GM21737 (cell line): Measurements from ENCODE around the gene MSL2.
"Not testable (repeated sequence)": the region's sequence is repeated elsewhere in the genome, so short reads cannot be mapped to it uniquely, and the experiment has no call there.

Experiments
- ATAC-seq: cut with Tn5 transposase; IDR thresholded peaks from one replicate; pipeline ENCODE4 v1.9.1; 2021; ENCODE audit warnings: mild to moderate bottlenecking, moderate library complexity; ENCODE audit not compliant: unreplicated experiment

Gene MSL2

GRCh38 chr3:136196064-136196400, at the start of gene MSL2:
TSS of gene MSL2 (minus strand) at chr3:136196335. CDS start at chr3:136195113, 1,222 bp downstream.
- ATAC-seq, result peak; percentile 29

DNA sequence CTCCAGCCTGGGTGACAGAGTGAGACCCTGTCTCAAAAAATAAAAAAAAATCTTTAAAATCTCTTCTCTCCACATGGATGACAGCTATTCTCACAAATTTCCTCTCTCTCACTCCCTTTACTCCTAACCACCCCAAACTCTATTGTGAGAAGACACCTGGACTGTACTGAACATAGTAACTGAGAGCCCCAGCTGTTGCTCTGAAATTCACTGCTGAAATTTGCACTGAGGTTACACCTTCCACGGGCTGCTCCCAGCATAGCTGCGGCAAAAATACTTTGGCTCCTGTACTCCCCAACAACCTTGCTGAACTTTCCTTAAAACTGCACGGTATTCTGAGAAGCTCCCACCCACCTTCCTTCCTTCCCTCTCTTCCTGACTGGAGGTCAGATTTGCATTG, 49.6 kb upstream of the MSL2 start:
- ATAC-seq, result no peak

DNA sequence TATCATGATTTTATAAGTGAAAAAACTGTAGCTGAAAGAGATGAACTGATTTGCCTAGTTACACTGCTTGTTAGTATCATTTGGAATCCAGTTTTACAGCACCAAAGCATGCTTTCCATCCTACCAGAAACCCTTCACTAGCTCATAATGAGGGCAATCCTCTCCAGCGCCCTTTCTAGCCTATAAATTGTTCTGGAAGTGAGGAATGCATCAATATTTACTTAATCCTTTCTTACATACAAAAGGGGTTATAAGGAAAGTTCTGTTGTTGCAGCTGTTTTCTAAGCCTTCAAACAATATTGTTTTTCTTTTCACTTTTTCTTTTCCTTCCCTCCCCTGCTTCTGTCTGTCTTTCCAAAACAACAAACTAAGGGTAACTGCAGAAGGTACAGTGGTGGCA, 43.0 kb upstream of the MSL2 start:
- no peak for ATAC-seq

DNA sequence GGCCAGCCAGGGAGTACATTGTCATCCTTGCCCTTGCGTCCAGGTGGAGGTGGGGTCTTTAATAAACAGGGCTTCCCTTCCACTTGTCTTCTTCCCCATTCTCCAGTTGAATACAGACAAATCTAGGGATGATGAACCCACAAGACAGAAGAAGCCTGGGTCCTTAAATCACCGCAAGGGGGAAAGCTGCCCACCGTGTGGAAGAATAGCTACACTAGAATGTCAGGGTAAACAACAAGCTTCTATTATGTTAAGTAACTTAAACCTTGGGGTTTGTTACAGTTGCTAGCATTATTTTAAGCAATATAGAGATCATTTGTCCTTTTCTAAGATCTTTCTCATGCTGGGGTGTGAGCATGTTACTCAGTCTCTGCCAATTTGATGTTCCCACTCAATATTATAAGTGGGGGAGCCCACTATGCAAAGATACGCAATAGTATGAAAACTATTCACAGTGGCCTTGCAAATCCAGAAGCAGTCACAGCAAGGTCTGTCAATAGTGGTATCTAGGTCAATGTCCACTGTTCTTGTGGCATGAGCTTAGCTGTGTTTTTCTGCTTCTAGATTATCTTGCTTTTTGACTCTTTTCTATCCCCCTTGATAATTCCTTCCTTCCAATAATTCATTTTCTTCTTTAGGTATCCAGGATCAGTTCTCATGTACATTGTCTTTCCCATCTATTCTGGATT, 42.0 kb upstream of the MSL2 start:
- no peak for ATAC-seq

DNA sequence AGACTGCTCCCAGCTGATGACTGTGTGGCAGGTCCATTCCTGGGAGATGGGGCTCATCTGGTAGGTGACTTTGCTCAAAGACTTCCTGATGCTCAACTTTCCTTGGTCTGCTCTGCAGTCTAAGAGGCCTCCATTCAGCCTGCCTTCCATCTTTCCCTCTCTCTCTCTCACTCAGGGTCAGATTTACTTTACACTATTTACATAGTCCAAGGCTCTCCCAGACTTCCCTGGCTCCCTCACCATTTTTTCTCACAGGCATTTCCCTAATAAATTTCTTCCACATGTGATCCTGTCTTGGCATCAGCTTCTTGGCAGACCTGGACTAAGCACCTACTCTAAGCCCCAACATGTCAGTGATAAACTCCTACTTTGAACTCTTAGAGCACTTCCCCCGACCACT, 41.0 kb upstream of the MSL2 start:
- ATAC-seq, result no peak

DNA sequence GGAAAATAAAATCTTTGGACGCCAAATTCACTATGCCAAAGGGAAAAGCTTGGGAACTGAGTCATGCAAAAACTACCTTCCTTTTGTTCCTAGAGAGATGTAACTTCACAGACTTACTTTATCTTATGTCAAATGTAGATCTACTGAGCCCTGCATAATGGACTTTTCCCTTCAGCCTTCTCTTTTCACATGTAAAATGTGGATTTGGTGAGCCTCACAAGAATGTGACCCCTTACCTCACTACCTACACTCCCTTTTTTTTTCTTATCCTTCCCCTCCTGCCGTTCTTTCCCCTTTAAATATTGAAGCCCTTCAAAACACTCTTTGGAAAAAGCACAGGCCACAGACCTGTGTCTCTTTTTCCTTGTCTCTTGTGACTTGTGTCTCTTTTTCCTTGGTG, 40.0 kb upstream of the MSL2 start:
- ATAC-seq, result no peak

GRCh38 chr3:136235545-136235944, 39.4 kb upstream of the MSL2 start:
- ATAC-seq, result no peak

- ATAC-seq, result no peak
Measured at GRCh38 chr3:136232413-136232812, 36.3 kb upstream of the MSL2 start.

- not testable (repeated sequence) for ATAC-seq
Measured at GRCh38 chr3:136222746-136223145, 26.6 kb upstream of the MSL2 start.

DNA sequence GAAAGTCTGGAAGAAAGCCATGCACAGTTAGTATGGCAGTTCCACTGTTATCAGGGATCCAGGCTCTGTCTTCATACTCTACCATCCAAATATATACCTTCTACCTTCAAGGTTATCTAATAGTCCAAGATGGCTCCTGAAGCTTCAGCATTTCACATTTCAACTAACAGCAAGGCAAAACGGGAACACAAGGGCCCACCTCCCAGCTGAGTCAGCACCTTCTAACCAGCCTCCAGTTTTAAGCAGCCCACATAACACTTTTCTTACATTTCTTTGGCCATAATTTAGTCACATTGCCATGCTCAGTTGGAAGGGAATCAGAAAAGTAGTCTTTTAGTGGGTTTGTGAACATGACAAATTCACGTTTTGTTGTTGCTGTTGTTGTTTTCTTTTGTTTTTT, 15.4 kb upstream of the MSL2 start:
- no peak for ATAC-seq

DNA sequence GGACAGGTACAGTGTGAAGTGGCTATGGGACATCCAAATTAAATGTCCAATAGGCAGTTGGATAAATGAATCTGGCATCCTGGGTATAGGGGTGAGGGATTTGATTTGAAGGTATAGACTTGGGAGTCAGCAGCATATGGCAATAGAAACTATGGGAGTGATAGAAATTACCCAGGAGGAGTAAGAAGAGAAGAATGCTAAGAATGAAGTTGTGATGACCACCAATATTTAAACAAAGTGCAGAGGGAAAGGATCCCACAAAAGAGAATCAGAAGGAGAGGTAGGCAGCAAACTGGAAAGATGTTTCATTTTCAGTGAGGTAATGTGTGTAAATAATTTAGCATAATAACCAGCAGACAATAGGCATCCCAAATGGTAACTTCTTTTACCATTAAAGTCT, 13.8 kb upstream of the MSL2 start:
- ATAC-seq, result no peak

- ATAC-seq, result no peak
Measured at GRCh38 chr3:136207489-136208115, 11.5 kb upstream of the MSL2 start.

- ATAC-seq, result not testable (repeated sequence)
Measured at GRCh38 chr3:136199219-136199618, 3.1 kb upstream of the MSL2 start.

DNA sequence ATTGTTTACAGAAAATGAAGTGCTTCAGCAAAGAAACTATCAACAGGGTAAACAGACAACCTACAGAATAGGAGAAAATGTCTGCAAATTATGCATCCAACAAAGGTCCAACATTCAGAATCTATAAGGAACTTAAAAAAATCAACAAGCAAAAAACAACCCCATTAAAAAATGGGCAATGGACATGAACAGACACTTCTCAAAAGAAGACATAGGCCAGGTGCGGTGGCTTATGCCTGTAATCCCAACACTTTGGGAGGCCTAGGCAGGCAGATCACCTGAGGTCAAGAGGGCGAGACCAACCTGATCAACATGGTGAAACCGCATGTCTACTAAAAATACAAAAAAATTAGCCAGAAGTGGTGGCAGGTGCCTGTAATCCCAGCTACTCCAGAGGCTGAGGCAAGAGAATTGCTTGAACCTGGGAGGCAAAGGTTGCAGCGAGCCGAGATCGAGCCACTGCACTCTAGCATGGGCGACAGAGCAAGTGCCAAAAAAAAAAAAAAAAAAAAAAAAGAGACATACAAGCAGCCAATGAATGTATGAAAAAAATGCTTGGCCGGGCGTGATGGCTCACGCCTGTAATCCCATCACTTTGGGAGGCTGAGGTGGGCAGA, 2.4 kb upstream of the MSL2 start:
- not testable (repeated sequence) for ATAC-seq

- ATAC-seq, result no peak
Measured at GRCh38 chr3:136197159-136197793, 1.1 kb upstream of the MSL2 start.

DNA sequence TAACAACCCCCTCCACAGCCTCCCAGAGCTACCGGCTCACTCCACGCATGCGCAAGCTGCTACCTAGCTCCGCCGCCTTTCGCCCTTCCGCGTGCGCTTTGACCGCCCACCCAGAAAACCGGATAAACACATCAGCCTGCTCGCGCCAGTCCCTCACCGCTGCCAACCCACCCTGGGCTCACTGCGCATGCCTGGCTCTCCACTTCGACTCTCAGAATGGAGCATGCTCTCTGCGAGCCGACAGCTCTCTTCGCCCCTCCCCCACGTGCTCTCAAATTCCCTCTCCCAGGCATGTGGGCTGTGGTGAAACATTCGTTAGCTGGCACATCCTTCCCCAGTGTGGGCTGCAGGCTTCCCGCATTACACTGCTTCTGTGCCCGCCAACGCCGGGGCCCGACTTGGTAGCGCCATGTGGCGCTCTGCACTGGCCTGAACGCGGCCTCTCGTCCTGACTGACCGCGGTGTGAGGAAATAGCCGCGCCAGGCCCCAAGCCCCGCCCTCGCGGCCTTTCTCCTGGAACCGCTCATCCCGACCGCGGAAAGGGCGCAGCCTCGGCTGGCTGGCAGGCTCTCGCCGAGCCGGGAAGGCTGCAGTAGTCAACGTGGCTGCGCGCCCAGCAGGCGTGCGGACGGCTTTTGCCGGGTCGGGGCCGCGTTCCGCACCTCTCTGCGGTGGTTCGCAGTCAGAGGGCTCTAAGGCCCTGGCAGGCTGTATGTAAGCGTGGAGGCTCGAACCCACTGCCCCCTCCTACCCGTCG, 445 bp upstream of the MSL2 start:
- peak; percentile 57 for ATAC-seq

- ATAC-seq, result peak; percentile 38
Measured at GRCh38 chr3:136195258-136196063, 674 bp downstream of the MSL2 start.

DNA sequence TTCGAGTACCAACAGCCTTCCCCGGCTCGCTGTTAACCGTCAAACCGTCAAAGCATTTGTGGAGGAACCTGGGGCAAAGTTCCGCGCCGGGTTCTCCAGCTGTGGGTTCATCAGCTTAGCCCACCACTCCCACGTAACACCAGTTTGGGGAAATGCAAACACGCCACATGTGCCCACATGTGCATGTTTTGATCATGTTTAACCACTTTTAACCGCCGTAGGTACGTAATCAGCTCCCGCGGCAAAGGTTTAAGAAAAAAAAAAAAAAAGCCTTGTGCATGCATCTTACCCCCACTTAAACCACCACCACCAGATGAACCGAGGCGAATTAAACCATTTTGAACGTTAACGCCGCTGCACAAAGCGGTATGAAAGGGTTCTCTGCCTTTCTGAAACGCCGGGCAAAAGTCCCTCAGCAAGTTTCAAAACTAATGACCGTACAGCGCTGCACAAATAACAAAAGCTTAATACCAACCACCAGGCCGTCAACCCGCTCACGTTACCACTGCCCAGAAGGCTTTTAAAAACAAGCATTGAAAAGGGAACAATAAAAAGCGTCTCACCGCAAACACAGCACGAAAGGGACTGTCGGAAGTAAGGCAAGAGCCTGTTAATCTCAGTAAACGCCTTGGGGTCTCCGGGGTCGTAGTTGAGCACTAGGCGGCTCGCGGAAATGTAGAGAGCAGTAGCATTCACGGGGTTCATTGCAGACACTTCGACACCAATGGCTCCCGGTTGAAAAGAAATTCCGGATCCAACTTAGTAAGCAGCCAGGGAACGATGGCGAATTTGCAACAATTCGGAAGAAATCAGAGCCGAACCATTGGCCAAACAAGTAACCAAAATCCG, 1.5 kb downstream of the MSL2 start:
- no peak for ATAC-seq

DNA sequence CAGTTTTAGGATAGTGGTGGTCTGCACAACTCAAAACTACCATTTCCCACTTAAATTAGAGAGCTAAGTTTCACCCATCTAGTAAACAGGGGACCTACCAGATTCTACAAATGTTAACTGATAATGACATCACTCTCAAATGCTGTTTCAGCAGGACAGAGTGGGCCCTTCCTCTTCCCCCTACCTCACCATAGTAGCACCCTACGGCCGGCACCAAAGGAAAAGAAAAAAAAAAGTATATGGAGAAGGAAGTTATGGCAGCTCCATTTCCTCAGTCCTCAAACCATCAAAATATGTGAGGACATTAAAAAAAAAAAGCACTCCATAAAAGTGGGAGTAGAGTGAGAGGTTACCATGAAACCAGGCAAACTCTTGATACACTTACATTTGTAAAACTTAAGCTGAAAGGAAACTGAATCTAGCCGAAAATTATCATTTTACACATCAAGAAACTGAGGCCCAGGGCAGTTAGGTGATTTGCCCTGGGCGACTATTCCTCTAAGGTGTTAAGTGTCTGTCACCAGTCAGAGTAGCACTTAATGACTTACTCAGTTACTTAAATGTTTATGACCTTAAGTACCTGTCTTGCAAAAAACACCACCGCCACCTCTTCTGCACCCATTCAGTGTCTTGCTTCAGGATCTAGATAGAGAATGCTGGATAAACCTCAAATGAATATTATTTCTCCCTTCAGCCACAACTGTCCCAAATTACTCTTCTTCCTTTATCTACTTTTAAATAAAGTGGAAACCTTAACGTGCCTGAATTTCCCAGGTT, 2.7 kb downstream of the MSL2 start:
- no peak for ATAC-seq
